ENCODE measurements around the gene NBEAL1. TPM values are rescaled to one million over a fixed set of nuclear protein-coding genes. Genes with fewer than 3 reads are reported as not detected.

Gene NBEAL1
- total and polyA plus RNA-seq, 2 of the 8 experiments (the other 6 are each of a cell fraction or from before 2014, with no cell fraction given) = 2.3 to 10.7 TPM

- ChIA-PET POLR2A (ENCODE audit: partially characterized antibody) (interaction anchor here (0.6 kb wide), 1 partner anchor 13 kb away, joined by 3 read pairs; no protein-coding TSS in a partner anchor), CTCF (ENCODE audit: partially characterized antibody) (interaction anchor here (0.6 kb wide), 1 partner anchor 144 kb away, joined by 3 read pairs; no protein-coding TSS in a partner anchor)
- DNase-seq (ENCODE audit: low read depth in 1 of 2, low spot score in 2 of 2) (no peak), FAIRE-seq (no peak)
- Histone ChIP-seq H2BK20ac (ENCODE audit: low read length) (no peak overlapping the region), H2BK12ac (ENCODE audit: low read depth, low read length) (no peak overlapping the region), H3K79me2 (ENCODE audit: control insufficient read depth in 1 of 2, insufficient read depth in 2 of 2, low read length in 2 of 2) (no peaks in the 10 kb centered on the region; a peak in 1 of 4 replicates), H2AK5ac (ENCODE audit: low read depth, low read length) (no peak overlapping the region), H3K27me3 (replicated peaks in 1 of 4; ENCODE audit: control insufficient read depth in 3 of 4, extremely low read depth in 1 of 4, insufficient read depth in 3 of 4, low read length in 3 of 4) (no peaks in the 10 kb centered on the region), H3K4me1 (replicated peaks in 1 of 4; ENCODE audit: control insufficient read depth in 3 of 4, insufficient read depth in 4 of 4, low read length in 3 of 4) (no peaks in the 10 kb centered on the region), H4K91ac (replicated peaks; ENCODE audit: insufficient read length, low read length) (no peak overlapping the region), H3K9ac (replicated peaks in 1 of 4; ENCODE audit: extremely low read depth in 1 of 4, low read depth in 3 of 4, low read length in 3 of 4) (no peak overlapping the region), H3K18ac (ENCODE audit: extremely low read depth, low read length) (no peak overlapping the region), H4K5ac (ENCODE audit: insufficient read length, low read depth, low read length) (no peak overlapping the region), H4K20me1 (replicated peaks in 1 of 2; ENCODE audit: control insufficient read depth in 1 of 2, insufficient read depth in 2 of 2, low read length in 2 of 2) (no peaks in the 10 kb centered on the region), H3K4me2 (ENCODE audit: insufficient read depth in 1 of 2, low read depth in 2 of 2, low read length in 2 of 2) (no peak overlapping the region), H3K4ac (replicated peaks; ENCODE audit: insufficient read length, low read depth, low read length) (no peak overlapping the region), H2BK15ac (ENCODE audit: low read length) (no peak overlapping the region), H2AFZ (ENCODE audit: low read length) (no peak overlapping the region), H3K23ac (ENCODE audit: insufficient read length) (no peak overlapping the region), H3K14ac (ENCODE audit: insufficient read length) (no peak overlapping the region), H3K4me3 (ENCODE audit: extremely low read depth in 1 of 4, insufficient read depth in 2 of 4, low read depth in 3 of 4, low read length in 4 of 4) (no peak overlapping the region), H3K23me2 (ENCODE audit: low read depth, low read length) (no peaks in the 10 kb centered on the region), H4K8ac (ENCODE audit: extremely low read depth, insufficient read depth, low read length) (no peak overlapping the region), H3K79me1 (ENCODE audit: low read depth, low read length) (no peaks in the 10 kb centered on the region), H3K36me3 (ENCODE audit: control insufficient read depth in 2 of 4, insufficient read depth in 4 of 4, low read length in 3 of 4) (peaks cover 0 to 31% (median 13%) of the 10 kb centered on the region in 4 experiments; a peak in 7 of 8 replicates), H3K56ac (replicated peaks; ENCODE audit: insufficient read length, low read depth, low read length) (no peak overlapping the region), H2BK5ac (ENCODE audit: low read depth, low read length) (no peak overlapping the region), H3K9me3 (ENCODE audit: insufficient read depth in 2 of 2, low read depth in 1 of 2, low read length in 1 of 2) (no peaks in the 10 kb centered on the region), H3K27ac (ENCODE audit: low read depth, low read length) (no peak overlapping the region), H2BK120ac (replicated peaks; ENCODE audit: low read depth, low read length) (no peak overlapping the region)
- WGBS, 2 experiments (ENCODE audit: extremely low coverage in 1 of 2, insufficient coverage in 1 of 2, insufficient read length in 1 of 2, insufficient replicate concordance in 2 of 2, low coverage in 1 of 2, low lambda C conversion rate in 2 of 2, missing lambda C conversion rate in 1 of 2) = 92% methylated on average over 13 of the region's 13 CpGs; no CpG with 5 or more reads in 1 of the 2 experiments
- no peak for TF ChIP-seq HDAC6 (IDR thresholded peaks at IDR 0.05; ENCODE audit: low read depth, low read length)
- no peak for TF ChIP-seq TBP (IDR thresholded peaks at IDR 0.05; ENCODE audit: low read depth, low read length)
- no peak for TF ChIP-seq EP300 (IDR thresholded peaks at IDR 0.05; ENCODE audit: borderline replicate concordance in 1 of 2, low read depth in 2 of 2, low read length in 2 of 2)
- TF ChIP-seq RNF2 (IDR thresholded peaks at IDR 0.05; ENCODE audit: borderline replicate concordance, low read depth, low read length, missing control alignments, poor library complexity, severe bottlenecking) = no peak
These were observed 238.1 kb downstream of the NBEAL1 start for GRCh38 chr2:203252818-203253217.
